ENCODE measurements around the gene ANGPT4. TPM values are rescaled to one million over a fixed set of nuclear protein-coding genes. Genes with fewer than 3 reads are reported as not detected.
A peak's percentile ranks its signal among the peaks of the same experiment; 100 is the strongest.

The ANGPT4 gene
- total and polyA plus RNA-seq, 10 of the 15 experiments (the other 5 are each of a cell fraction or from before 2014, with no cell fraction given), result 0.01 to 0.16 TPM; not detected in 8

DNA sequence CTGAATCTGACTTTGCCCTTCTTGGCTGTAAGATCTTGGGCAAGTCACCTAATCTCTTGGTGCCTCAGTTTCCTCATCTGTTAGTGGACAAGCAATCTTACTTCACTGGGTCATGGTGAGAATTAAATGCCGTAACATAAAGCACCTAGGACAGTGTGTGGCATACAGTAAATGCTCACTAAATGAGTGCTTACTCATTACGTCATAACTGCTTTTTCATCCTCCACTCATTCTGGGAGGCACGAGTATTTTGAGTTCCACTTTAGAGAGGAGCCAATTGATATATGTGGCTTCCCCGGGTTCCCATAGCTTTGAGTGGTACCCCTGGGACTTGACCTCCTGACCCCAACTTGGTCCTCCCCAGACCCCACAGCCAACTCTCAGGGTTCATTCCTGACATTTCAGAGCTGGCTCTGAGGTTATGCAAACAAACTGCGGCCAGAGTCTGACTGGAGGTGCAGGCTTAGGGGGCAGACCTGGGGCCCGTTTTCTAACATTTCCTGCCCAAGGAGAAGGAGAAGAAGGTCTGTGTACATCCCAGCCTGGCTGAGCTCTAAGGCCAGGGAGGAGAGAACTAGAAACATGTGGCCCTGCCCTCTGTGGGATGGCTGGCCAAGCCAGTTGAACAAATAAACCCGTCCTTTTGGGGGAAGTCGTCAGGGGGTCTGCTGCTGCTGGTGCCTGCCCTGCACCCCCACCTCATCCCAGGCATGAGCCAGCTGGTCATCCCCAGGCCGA lies 5.8 kb downstream of the ANGPT4 start:
- no peak for FAIRE-seq
- RAD21 ChIA-PET (ENCODE audit: unreplicated experiment), result no interaction called here
- no TSS peak for BruUV-seq (replicated peaks)
- in situ Hi-C loops (cut with MboI) (no loop called here), intact Hi-C loops (cut with micrococcal nuclease; ENCODE audit: unreplicated experiment) (no loop called here)
- no peaks in the 10 kb centered on the region for H3K4me1 ChIP-seq (ENCODE audit: control insufficient read depth, insufficient read depth, low read length)
- H4K20me1 ChIP-seq (ENCODE audit: control insufficient read depth, insufficient read depth), result no peaks in the 10 kb centered on the region
- peak; percentile 23; the same call in 1 of the 2 replicates for TF ChIP-seq ATF7 (IDR thresholded peaks at IDR 0.05; ENCODE audit: low read depth)
- TF ChIP-seq POLR2AphosphoS2 (IDR thresholded peaks at IDR 0.05; ENCODE audit: low read depth, low read length), result no peak
- H3K36me3 ChIP-seq (ENCODE audit: control insufficient read depth in 2 of 2, insufficient read depth in 2 of 2, low read length in 1 of 2), result no peaks in the 10 kb centered on the region
- H3K79me2 ChIP-seq (ENCODE audit: control insufficient read depth, insufficient read depth, low read length), result no peaks in the 10 kb centered on the region
- 23% methylated on average over 9 of the region's 9 CpGs for WGBS (ENCODE audit: insufficient coverage, insufficient replicate concordance, low lambda C conversion rate, missing lambda C conversion rate)
- no peak overlapping the region for H2AFZ ChIP-seq (ENCODE audit: control insufficient read depth, low read depth, low read length)
- POLR2A ChIA-PET, result interaction anchor here (0.5 kb wide), 1 partner anchor 88 kb away, joined by 4 read pairs; no protein-coding TSS in a partner anchor
- H3K9me3 ChIP-seq (replicated peaks; ENCODE audit: control insufficient read depth, insufficient read depth, low read length), result no peaks in the 10 kb centered on the region
- H3K4me3 ChIP-seq, result no peak overlapping the region
- H3K4me2 ChIP-seq (ENCODE audit: control insufficient read depth, insufficient read depth), result no peak overlapping the region
- H3K9ac ChIP-seq (ENCODE audit: control insufficient read depth, insufficient read depth, low read length), result no peak overlapping the region
- SMC1A ChIA-PET (ENCODE audit: uncharacterized antibody, unreplicated experiment), result no interaction called here
- no peaks in the 10 kb centered on the region; a peak in 3 of 4 replicates for H3K27me3 ChIP-seq (replicated peaks in 1 of 2; ENCODE audit: control insufficient read depth in 2 of 2, insufficient read depth in 2 of 2, low read length in 1 of 2)
- ATAC-seq, result no peak
- H3K27ac ChIP-seq (ENCODE audit: control insufficient read depth, insufficient read depth), result no peak overlapping the region
- DNase-seq (ENCODE audit: low read depth, low spot score), result no peak
- CTCF ChIA-PET, result interaction anchor here (0.6 kb wide), 1 partner anchor 111 kb away, joined by 3 read pairs; no protein-coding TSS in a partner anchor

- POLR2A ChIA-PET, result no interaction called here
- 0% methylated on average over 3 of the region's 3 CpGs for WGBS (ENCODE audit: insufficient coverage, insufficient replicate concordance, low lambda C conversion rate, missing lambda C conversion rate)
- CTCF ChIA-PET, result interaction anchor here (0.6 kb wide), 1 partner anchor 111 kb away, joined by 3 read pairs; no protein-coding TSS in a partner anchor
- Histone ChIP-seq H3K36me3 (ENCODE audit: control insufficient read depth in 2 of 2, insufficient read depth in 2 of 2, low read length in 1 of 2) (no peaks in the 10 kb centered on the region), H4K20me1 (ENCODE audit: control insufficient read depth, insufficient read depth) (no peaks in the 10 kb centered on the region), H3K9me3 (replicated peaks; ENCODE audit: control insufficient read depth, insufficient read depth, low read length) (no peaks in the 10 kb centered on the region), H2AFZ (ENCODE audit: control insufficient read depth, low read depth, low read length) (no peak overlapping the region), H3K27ac (ENCODE audit: control insufficient read depth, insufficient read depth) (no peak overlapping the region), H3K4me2 (ENCODE audit: control insufficient read depth, insufficient read depth) (no peak overlapping the region), H3K4me1 (ENCODE audit: control insufficient read depth, insufficient read depth, low read length) (no peaks in the 10 kb centered on the region), H3K9ac (ENCODE audit: control insufficient read depth, insufficient read depth, low read length) (no peak overlapping the region), H3K79me2 (ENCODE audit: control insufficient read depth, insufficient read depth, low read length) (no peaks in the 10 kb centered on the region), H3K4me3 (no peak overlapping the region), H3K27me3 (replicated peaks in 1 of 2; ENCODE audit: control insufficient read depth in 2 of 2, insufficient read depth in 2 of 2, low read length in 1 of 2) (no peaks in the 10 kb centered on the region; a peak in 3 of 4 replicates)
- DNase-seq (ENCODE audit: low read depth, low spot score), result no peak
- BruUV-seq (replicated peaks), result no TSS peak
- in situ Hi-C loops (cut with MboI), result no loop called here
- FAIRE-seq, result no peak
- ATAC-seq, result no peak
- SMC1A ChIA-PET (ENCODE audit: uncharacterized antibody, unreplicated experiment), result no interaction called here
- RAD21 ChIA-PET (ENCODE audit: unreplicated experiment), result no interaction called here
- intact Hi-C loops (cut with micrococcal nuclease; ENCODE audit: unreplicated experiment), result no loop called here
- no peak for TF ChIP-seq CREM (IDR thresholded peaks at IDR 0.05; ENCODE audit: low read depth)
- no peak for TF ChIP-seq SMAD1 (IDR thresholded peaks at IDR 0.05; ENCODE audit: low read depth, partially characterized antibody)
- no peak for TF ChIP-seq POLR2AphosphoS2 (IDR thresholded peaks at IDR 0.05; ENCODE audit: low read depth, low read length)
- TF ChIP-seq NR2C1 (IDR thresholded peaks at IDR 0.05), result no peak
- no peak for TF ChIP-seq PAX8 (IDR thresholded peaks at IDR 0.05)
- TF ChIP-seq MTA2 (IDR thresholded peaks at IDR 0.05; ENCODE audit: low read depth), result no peak
- no peak for TF ChIP-seq E4F1 (IDR thresholded peaks at IDR 0.05; ENCODE audit: borderline replicate concordance, partially characterized antibody)
- TF ChIP-seq EP300 (IDR thresholded peaks at IDR 0.05; ENCODE audit: borderline replicate concordance in 1 of 2, control insufficient read depth in 1 of 2, low read depth in 2 of 2, low read length in 2 of 2), result no peak
- TF ChIP-seq GABPA (IDR thresholded peaks at IDR 0.05; ENCODE audit: low read depth), result no peak
Observed at GRCh38 chr20:909641-910040, 6.5 kb downstream of the ANGPT4 start.
